SU-DHL-6 (cell line): ENCODE data around the gene TREM2.

Experiments
- H2AFZ ChIP-seq: fragments of 200-600 bp; sonication (generic); 2 replicates; pipeline ENCODE4 v1.6.1; 2014; ENCODE audit warnings: low read depth, mild to moderate bottlenecking, moderate library complexity, mixed read lengths, antibody characterized with exemption, low read length; ENCODE audit not compliant: severe bottlenecking
- H3F3A ChIP-seq: fragments of 200-600 bp; shearing (Covaris generic); 2 replicates; pipeline ENCODE4 v1.6.0; 2016; ENCODE audit warnings: antibody characterized with exemption, mild to moderate bottlenecking; ENCODE audit not compliant: insufficient read depth
- H3K27ac ChIP-seq: fragments of 200-600 bp; sonication (generic); 2 replicates; pipeline ENCODE4 v1.5.1; 2016; ENCODE audit warnings: low read depth, mild to moderate bottlenecking, low read length, moderate library complexity, mixed read lengths
- H3K27me3 ChIP-seq: fragments of 200-600 bp; sonication (generic), shearing (Covaris generic); 2 replicates; pipeline ENCODE4 v1.6.0; 2014; ENCODE audit warnings: mild to moderate bottlenecking, low read length
- H3K36me3 ChIP-seq: fragments of 200-600 bp; sonication (generic); 2 replicates; pipeline ENCODE4 v1.6.1; 2014; ENCODE audit warnings: mild to moderate bottlenecking, low read length, mixed read lengths
- H3K4me2 ChIP-seq: fragments of 300-600, 200-600 bp; shearing (Covaris generic), sonication (generic); 2 replicates; pipeline ENCODE4 v1.6.0; 2014; ENCODE audit warnings: low read length, low read depth, mild to moderate bottlenecking; ENCODE audit not compliant: poor library complexity, severe bottlenecking
- H3K4me3 ChIP-seq: fragments of 200-600 bp; sonication (generic); 2 replicates; pipeline ENCODE4 v1.5.1; 2014; ENCODE audit warnings: antibody characterized with exemption, low read length, mild to moderate bottlenecking, mixed read lengths; ENCODE audit not compliant: insufficient read depth, poor library complexity, severe bottlenecking
- H3K79me2 ChIP-seq: fragments of 200-600 bp; sonication (generic); 2 replicates; pipeline ENCODE4 v1.6.1; 2014; ENCODE audit warnings: mild to moderate bottlenecking, low read length, moderate library complexity; ENCODE audit not compliant: insufficient read depth
- H3K9ac ChIP-seq: fragments of 200-600 bp; sonication (generic); 2 replicates; pipeline ENCODE4 v1.7.0; 2014; ENCODE audit warnings: mild to moderate bottlenecking, low read length
- H3K9me2 ChIP-seq: fragments of 200-600 bp; sonication (generic); replicated peaks from 2 replicates; pipeline ENCODE4 v1.6.1; 2014; ENCODE audit warnings: low read length; ENCODE audit not compliant: insufficient read depth
- H3K9me3 ChIP-seq: fragments of 200-600 bp; sonication (generic); 2 replicates; pipeline ENCODE4 v1.6.1; 2014; ENCODE audit warnings: low read length, mixed read lengths; ENCODE audit not compliant: insufficient read depth
- H4K20me1 ChIP-seq: fragments of 200-600 bp; sonication (generic); 2 replicates; pipeline ENCODE4 v1.6.1; 2014; ENCODE audit warnings: low read depth, mild to moderate bottlenecking, antibody characterized with exemption, low read length, moderate library complexity, mixed read lengths
- CTCF ChIP-seq: fragments of 200-600 bp; sonication (generic); IDR thresholded peaks from one replicate; pipeline ENCODE4 v1.5.1; 2017; ENCODE audit warnings: antibody characterized with exemption, mild to moderate bottlenecking, low read length, moderate library complexity; ENCODE audit not compliant: insufficient read depth, poor library complexity, severe bottlenecking
- EZH2phosphoT487 ChIP-seq: fragments of 200-600 bp; sonication (generic), shearing (Covaris generic); conservative IDR thresholded peaks from 2 replicates; pipeline ENCODE4 v1.6.1; 2018; ENCODE audit warnings: mild to moderate bottlenecking, antibody characterized with exemption, low read length, moderate library complexity, mixed read lengths

TREM2 gene

DNA sequence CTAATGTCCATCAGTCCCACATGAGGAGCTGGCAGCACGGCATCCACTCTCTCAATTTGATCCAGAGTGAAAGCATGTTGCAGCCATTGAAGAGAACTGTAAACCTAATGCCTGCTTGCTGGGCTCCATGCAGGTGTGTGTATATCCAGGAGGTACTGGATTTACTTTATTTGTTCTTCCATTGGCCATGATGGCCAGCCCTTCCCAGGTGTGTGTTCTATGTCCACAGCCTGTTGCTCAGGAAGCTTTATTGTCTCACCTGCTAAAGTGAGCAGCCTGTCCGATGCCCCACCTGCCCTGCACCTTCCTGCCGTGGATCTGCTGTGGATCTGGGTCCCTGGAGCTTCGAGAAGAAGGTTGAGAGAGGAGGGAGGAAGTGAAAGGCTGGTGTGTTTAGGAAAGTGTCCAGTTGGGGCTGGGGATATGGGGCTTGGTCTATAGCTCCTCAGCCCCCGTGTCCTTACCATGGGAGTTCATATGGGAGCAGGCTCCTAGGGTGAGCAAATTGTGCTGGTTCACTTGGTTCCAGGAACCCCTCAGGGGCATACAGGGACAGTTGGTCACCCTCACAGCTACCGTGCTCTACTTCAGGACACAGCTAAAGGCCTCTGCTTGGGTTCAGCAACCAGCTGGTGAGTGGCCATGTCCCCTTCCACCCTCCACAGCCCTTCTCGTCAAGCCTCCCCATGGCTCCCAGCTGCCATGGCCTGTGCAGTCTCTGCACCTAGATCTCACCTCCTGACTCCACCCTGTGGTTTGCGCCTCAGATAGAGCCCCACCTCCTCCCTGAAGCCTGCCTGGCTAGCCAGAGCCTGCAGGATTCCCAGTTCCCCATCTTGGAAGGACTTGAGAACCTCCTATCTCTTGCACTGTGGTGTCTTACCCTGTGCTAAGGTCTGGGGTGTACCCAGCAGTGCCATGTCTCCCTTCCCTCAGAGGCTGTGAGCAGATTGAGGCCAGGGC, 25.3 kb upstream of the TREM2 start:
- H3K36me3 ChIP-seq = no peaks in the 10 kb centered on the region
- no peak overlapping the region for H2AFZ ChIP-seq
- TF ChIP-seq CTCF (no peak), EZH2phosphoT487 (no peak)
- H3K9ac ChIP-seq = no peak overlapping the region
- peaks cover 13% of the 10 kb centered on the region; the same call in 1 of the 2 replicates for H3K9me3 ChIP-seq
- H3F3A ChIP-seq = no peaks in the 10 kb centered on the region
- no peaks in the 10 kb centered on the region for H4K20me1 ChIP-seq
- H3K4me2 ChIP-seq = no peak overlapping the region
- no peak overlapping the region for H3K4me3 ChIP-seq
- no peaks in the 10 kb centered on the region for H3K27me3 ChIP-seq
- no peaks in the 10 kb centered on the region for H3K9me2 ChIP-seq
- no peak overlapping the region for H3K27ac ChIP-seq
- H3K79me2 ChIP-seq = no peaks in the 10 kb centered on the region

DNA sequence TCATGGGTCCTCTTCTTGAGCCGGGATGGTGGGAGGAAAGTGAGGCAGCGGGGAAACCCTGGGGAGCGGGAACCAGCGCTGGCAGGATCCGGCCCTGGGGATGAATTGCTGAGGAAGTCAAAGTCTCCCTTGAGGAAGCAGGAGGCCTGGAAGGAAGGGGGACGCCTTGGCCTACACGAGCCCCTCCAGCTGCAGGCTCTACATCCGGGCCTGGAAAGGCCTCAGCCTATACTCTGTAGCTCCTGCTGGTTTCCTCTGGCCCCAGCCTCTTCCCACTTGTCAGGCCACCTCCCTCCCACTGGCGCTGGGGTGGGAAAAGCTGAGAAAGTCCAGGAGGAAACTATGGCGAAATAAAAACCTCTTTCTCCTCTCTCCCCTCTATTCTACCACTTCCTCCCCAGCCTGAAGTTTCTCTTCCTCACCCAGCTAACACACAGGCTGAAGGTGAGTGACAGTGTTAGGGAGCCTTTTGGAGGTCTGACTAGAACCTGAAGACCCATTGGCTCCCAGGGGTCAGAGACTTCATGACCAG, 23.2 kb upstream of the TREM2 start:
- no peak overlapping the region for H3K9ac ChIP-seq
- no peak overlapping the region for H3K4me2 ChIP-seq
- H4K20me1 ChIP-seq = no peaks in the 10 kb centered on the region
- no peaks in the 10 kb centered on the region for H3K79me2 ChIP-seq
- H3K27me3 ChIP-seq = no peaks in the 10 kb centered on the region
- no peaks in the 10 kb centered on the region for H3K36me3 ChIP-seq
- no peaks in the 10 kb centered on the region for H3K9me2 ChIP-seq
- no peaks in the 10 kb centered on the region for H3F3A ChIP-seq
- H2AFZ ChIP-seq = no peak overlapping the region
- TF ChIP-seq EZH2phosphoT487 = no peak
- no peak for TF ChIP-seq CTCF
- no peak overlapping the region for H3K4me3 ChIP-seq
- H3K27ac ChIP-seq = no peak overlapping the region
- peaks cover 13% of the 10 kb centered on the region; the same call in 1 of the 2 replicates for H3K9me3 ChIP-seq

- Histone ChIP-seq H3K27me3 (no peaks in the 10 kb centered on the region), H3K4me3 (no peak overlapping the region), H3K79me2 (no peaks in the 10 kb centered on the region), H3K36me3 (no peaks in the 10 kb centered on the region), H3K4me2 (no peak overlapping the region), H3K9me2 (no peaks in the 10 kb centered on the region), H3K9me3 (peaks cover 4% of the 10 kb centered on the region; the same call in 1 of the 2 replicates), H2AFZ (no peak overlapping the region), H3F3A (no peaks in the 10 kb centered on the region), H4K20me1 (no peaks in the 10 kb centered on the region), H3K27ac (no peak overlapping the region), H3K9ac (no peak overlapping the region)
- TF ChIP-seq CTCF (no peak), EZH2phosphoT487 (no peak)
These were observed 21.8 kb upstream of the TREM2 start for GRCh38 chr6:41184761-41185160.
